HT-29 (cell line): ENCODE results near the gene SLC2A5. TPM values are rescaled to one million over a fixed set of nuclear protein-coding genes. Genes with fewer than 3 reads are reported as not detected.

Source experiments
- small RNA-seq: library from RNA; depleted of rRNA; stranded (forward); fragments of <200 nt; gene quantifications from one replicate; pipeline ENCODE3, GENCODE V24; 2014
- total RNA-seq: library from RNA; depleted of rRNA; stranded (reverse); fragments of >200 nt; shearing (Covaris generic); gene quantifications from 2 replicates; pipeline ENCODE4 v1.2.3, GENCODE V29; 2014; rRNA removed

Gene SLC2A5
- total RNA-seq, 1 experiment from 2014 or later: not detected

Small RNA genes lying within 50 kb of the gene (small RNA-seq; reads per million reads assigned to genes)
- gene RF00424: not detected

Other genes with a start within 250 kb of the SLC2A5 start
- gene ENO1, start 190.9 kb downstream of the SLC2A5 start, total RNA-seq: 2,011 and 2,121 TPM in 2 replicates
- gene CA6, start 123.8 kb downstream of the SLC2A5 start, total RNA-seq: not detected in 2 replicates
- not detected in 2 replicates for gene SLC2A7, start 43.2 kb downstream of the SLC2A5 start, total RNA-seq
- 4.4 and 4.6 TPM in 2 replicates for gene GPR157, start 59.5 kb upstream of the SLC2A5 start, total RNA-seq
- gene H6PD, start 165.1 kb upstream of the SLC2A5 start, total RNA-seq: 7.6 and 10.0 TPM in 2 replicates
- gene SPSB1, start 223.3 kb upstream of the SLC2A5 start, total RNA-seq: 8.3 and 11.9 TPM in 2 replicates